Measurements from ENCODE around the gene ISG15. TPM values are rescaled to one million over a fixed set of nuclear protein-coding genes. Genes with fewer than 3 reads are reported as not detected.
A peak's percentile ranks its signal among the peaks of the same experiment; 100 is the strongest.

Gene ISG15
- total and polyA plus RNA-seq, 2 of the 13 experiments (the other 11 are each of a cell fraction or from before 2014, with no cell fraction given): 42.1 to 54.9 TPM

GRCh38 chr1:1037366-1038327 is 24.4 kb downstream of the ISG15 start (continued):
- TF ChIP-seq ZNF703 (CRISPR knock-in tag; IDR thresholded peaks at IDR 0.05; ENCODE audit: borderline replicate concordance): no peak
- no peak for TF ChIP-seq KDM5B (CRISPR knock-in tag; IDR thresholded peaks at IDR 0.05; ENCODE audit: borderline replicate concordance)
- 0 out of 2 replicates have a peak, but pooled peaks have one; percentile 57 for TF ChIP-seq KDM6A (CRISPR knock-in tag; IDR thresholded peaks at IDR 0.05; ENCODE audit: low read depth)
- TF ChIP-seq PCBP2 (optimal IDR thresholded peaks at IDR 0.05; ENCODE audit: low read depth, low read length, poor library complexity, severe bottlenecking): no peak
- TF ChIP-seq, protein P1, sequence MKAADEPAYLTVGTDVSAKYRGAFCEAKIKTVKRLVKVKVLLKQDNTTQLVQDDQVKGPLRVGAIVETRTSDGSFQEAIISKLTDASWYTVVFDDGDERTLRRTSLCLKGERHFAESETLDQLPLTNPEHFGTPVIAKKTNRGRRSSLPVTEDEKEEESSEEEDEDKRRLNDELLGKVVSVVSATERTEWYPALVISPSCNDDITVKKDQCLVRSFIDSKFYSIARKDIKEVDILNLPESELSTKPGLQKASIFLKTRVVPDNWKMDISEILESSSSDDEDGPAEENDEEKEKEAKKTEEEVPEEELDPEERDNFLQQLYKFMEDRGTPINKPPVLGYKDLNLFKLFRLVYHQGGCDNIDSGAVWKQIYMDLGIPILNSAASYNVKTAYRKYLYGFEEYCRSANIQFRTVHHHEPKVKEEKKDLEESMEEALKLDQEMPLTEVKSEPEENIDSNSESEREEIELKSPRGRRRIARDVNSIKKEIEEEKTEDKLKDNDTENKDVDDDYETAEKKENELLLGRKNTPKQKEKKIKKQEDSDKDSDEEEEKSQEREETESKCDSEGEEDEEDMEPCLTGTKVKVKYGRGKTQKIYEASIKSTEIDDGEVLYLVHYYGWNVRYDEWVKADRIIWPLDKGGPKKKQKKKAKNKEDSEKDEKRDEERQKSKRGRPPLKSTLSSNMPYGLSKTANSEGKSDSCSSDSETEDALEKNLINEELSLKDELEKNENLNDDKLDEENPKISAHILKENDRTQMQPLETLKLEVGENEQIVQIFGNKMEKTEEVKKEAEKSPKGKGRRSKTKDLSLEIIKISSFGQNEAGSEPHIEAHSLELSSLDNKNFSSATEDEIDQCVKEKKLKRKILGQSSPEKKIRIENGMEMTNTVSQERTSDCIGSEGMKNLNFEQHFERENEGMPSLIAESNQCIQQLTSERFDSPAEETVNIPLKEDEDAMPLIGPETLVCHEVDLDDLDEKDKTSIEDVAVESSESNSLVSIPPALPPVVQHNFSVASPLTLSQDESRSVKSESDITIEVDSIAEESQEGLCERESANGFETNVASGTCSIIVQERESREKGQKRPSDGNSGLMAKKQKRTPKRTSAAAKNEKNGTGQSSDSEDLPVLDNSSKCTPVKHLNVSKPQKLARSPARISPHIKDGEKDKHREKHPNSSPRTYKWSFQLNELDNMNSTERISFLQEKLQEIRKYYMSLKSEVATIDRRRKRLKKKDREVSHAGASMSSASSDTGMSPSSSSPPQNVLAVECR (CRISPR knock-in tag; IDR thresholded peaks at IDR 0.05; ENCODE audit: borderline replicate concordance): peak; percentile 83
- TF ChIP-seq, protein P2, sequence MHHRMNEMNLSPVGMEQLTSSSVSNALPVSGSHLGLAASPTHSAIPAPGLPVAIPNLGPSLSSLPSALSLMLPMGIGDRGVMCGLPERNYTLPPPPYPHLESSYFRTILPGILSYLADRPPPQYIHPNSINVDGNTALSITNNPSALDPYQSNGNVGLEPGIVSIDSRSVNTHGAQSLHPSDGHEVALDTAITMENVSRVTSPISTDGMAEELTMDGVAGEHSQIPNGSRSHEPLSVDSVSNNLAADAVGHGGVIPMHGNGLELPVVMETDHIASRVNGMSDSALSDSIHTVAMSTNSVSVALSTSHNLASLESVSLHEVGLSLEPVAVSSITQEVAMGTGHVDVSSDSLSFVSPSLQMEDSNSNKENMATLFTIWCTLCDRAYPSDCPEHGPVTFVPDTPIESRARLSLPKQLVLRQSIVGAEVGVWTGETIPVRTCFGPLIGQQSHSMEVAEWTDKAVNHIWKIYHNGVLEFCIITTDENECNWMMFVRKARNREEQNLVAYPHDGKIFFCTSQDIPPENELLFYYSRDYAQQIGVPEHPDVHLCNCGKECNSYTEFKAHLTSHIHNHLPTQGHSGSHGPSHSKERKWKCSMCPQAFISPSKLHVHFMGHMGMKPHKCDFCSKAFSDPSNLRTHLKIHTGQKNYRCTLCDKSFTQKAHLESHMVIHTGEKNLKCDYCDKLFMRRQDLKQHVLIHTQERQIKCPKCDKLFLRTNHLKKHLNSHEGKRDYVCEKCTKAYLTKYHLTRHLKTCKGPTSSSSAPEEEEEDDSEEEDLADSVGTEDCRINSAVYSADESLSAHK (CRISPR knock-in tag; IDR thresholded peaks at IDR 0.05; ENCODE audit: borderline replicate concordance): no peak
- peak; percentile 90 for TF ChIP-seq HNF4G (IDR thresholded peaks at IDR 0.05; ENCODE audit: borderline replicate concordance, low read depth, low read length)
- peak; percentile 76; the same call in 1 of the 2 replicates for TF ChIP-seq HNF4G (CRISPR knock-in tag; IDR thresholded peaks at IDR 0.05; ENCODE audit: borderline replicate concordance, low read depth)
- TF ChIP-seq, protein P3, sequence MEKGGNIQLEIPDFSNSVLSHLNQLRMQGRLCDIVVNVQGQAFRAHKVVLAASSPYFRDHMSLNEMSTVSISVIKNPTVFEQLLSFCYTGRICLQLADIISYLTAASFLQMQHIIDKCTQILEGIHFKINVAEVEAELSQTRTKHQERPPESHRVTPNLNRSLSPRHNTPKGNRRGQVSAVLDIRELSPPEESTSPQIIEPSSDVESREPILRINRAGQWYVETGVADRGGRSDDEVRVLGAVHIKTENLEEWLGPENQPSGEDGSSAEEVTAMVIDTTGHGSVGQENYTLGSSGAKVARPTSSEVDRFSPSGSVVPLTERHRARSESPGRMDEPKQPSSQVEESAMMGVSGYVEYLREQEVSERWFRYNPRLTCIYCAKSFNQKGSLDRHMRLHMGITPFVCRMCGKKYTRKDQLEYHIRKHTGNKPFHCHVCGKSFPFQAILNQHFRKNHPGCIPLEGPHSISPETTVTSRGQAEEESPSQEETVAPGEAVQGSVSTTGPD (CRISPR knock-in tag; IDR thresholded peaks at IDR 0.05): no peak
- TF ChIP-seq EHMT2 (IDR thresholded peaks at IDR 0.05; ENCODE audit: borderline replicate concordance, low read depth, low read length): no peak
- TF ChIP-seq, protein P4, sequence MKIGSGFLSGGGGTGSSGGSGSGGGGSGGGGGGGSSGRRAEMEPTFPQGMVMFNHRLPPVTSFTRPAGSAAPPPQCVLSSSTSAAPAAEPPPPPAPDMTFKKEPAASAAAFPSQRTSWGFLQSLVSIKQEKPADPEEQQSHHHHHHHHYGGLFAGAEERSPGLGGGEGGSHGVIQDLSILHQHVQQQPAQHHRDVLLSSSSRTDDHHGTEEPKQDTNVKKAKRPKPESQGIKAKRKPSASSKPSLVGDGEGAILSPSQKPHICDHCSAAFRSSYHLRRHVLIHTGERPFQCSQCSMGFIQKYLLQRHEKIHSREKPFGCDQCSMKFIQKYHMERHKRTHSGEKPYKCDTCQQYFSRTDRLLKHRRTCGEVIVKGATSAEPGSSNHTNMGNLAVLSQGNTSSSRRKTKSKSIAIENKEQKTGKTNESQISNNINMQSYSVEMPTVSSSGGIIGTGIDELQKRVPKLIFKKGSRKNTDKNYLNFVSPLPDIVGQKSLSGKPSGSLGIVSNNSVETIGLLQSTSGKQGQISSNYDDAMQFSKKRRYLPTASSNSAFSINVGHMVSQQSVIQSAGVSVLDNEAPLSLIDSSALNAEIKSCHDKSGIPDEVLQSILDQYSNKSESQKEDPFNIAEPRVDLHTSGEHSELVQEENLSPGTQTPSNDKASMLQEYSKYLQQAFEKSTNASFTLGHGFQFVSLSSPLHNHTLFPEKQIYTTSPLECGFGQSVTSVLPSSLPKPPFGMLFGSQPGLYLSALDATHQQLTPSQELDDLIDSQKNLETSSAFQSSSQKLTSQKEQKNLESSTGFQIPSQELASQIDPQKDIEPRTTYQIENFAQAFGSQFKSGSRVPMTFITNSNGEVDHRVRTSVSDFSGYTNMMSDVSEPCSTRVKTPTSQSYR (CRISPR knock-in tag; IDR thresholded peaks at IDR 0.05; ENCODE audit: borderline replicate concordance): peak; percentile 87
- TF ChIP-seq GATA4 (IDR thresholded peaks at IDR 0.05; ENCODE audit: borderline replicate concordance, low read depth): no peak
- TF ChIP-seq, protein P5, sequence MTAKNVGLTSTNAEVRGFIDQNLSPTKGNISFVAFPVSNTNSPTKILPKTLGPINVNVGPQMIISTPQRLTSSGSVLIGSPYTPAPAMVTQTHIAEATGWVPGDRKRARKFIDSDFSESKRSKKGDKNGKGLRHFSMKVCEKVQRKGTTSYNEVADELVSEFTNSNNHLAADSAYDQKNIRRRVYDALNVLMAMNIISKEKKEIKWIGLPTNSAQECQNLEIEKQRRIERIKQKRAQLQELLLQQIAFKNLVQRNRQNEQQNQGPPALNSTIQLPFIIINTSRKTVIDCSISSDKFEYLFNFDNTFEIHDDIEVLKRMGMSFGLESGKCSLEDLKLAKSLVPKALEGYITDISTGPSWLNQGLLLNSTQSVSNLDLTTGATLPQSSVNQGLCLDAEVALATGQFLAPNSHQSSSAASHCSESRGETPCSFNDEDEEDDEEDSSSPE (CRISPR knock-in tag; IDR thresholded peaks at IDR 0.05): no peak
- peak; percentile 65; the same call in 1 of the 2 replicates for TF ChIP-seq ZBTB7A (CRISPR knock-in tag; IDR thresholded peaks at IDR 0.05)

Data from HepG2 (cell line).